SK-N-SH (cell line): ENCODE results near the gene PDK1. TPM values are rescaled to one million over a fixed set of nuclear protein-coding genes. Genes with fewer than 3 reads are reported as not detected.

ENCODE experiments used
- CTCF ChIA-PET: fragments of 300-600, 350-600 bp; formaldehyde crosslinking; extraction: SDS; loops from one replicate; lab custom pipeline; 2021; lab: Yijun Ruan, JAX
- POLR2A ChIA-PET: fragments of 350-600 bp; sonication (Branson Sonifier 250); formaldehyde crosslinking; extraction: SDS; loops from one replicate; lab custom pipeline; 2020; ENCODE audit warnings: antibody characterized with exemption, inconsistent platforms; lab: Yijun Ruan, JAX
- DNase-seq: peaks from one replicate; pipeline ENCODE4 v3.0.0; 2012
- H2AFZ ChIP-seq: fragments of 200-600 bp; sonication (generic); 2 replicates; pipeline ENCODE4 v1.8.1; 2016; ENCODE audit warnings: antibody characterized with exemption, mild to moderate bottlenecking, low read depth
- H3F3A ChIP-seq: fragments of 200-600 bp; sonication (generic); replicated peaks from 2 replicates; pipeline ENCODE3; 2016; ENCODE audit warnings: antibody characterized with exemption, mild to moderate bottlenecking; ENCODE audit not compliant: insufficient read depth
- H3K27ac ChIP-seq, 2 experiments: fragments of 200-500 bp in 1 of 2; fragments of 200-600 bp in 1 of 2; sonication (Bioruptor generic) in 1 of 2; sonication (generic), shearing (Covaris generic) in 1 of 2; 2 replicates each; pipeline versions ENCODE4 v1.5.1 to v1.6.1; 2014 to 2016; ENCODE audit warnings: low read depth in 2 of 2, inconsistent platforms in 1 of 2, low read length in 1 of 2, mild to moderate bottlenecking in 1 of 2, mixed read lengths in 1 of 2
- H3K27me3 ChIP-seq: fragments of 200-600 bp; sonication (generic), shearing (Covaris generic); 2 replicates; pipeline ENCODE4 v1.6.1; 2016; ENCODE audit warnings: mixed run types; ENCODE audit not compliant: insufficient read depth
- H3K36me3 ChIP-seq, 2 experiments: fragments of 200-500 bp in 1 of 2; fragments of 200-600 bp in 1 of 2; sonication (Bioruptor generic) in 1 of 2; sonication (generic) in 1 of 2; replicated peaks in 1 of 2; 2 replicates each; pipeline versions ENCODE3 to v1.5.1; 2014 to 2016; ENCODE audit warnings: low read length in 1 of 2, mild to moderate bottlenecking in 1 of 2; ENCODE audit not compliant: insufficient read depth in 2 of 2, control insufficient read depth in 1 of 2
- H3K4me1 ChIP-seq, 2 experiments: fragments of 200-500 bp in 1 of 2; fragments of 200-600 bp in 1 of 2; sonication (Bioruptor generic) in 1 of 2; sonication (generic), shearing (Covaris generic) in 1 of 2; 2 replicates each; pipeline versions ENCODE4 v1.5.1 to v1.6.1; 2014 to 2016; ENCODE audit warnings: low read depth in 1 of 2, low read length in 1 of 2, mixed run types in 1 of 2; ENCODE audit not compliant: insufficient read depth in 2 of 2, control insufficient read depth in 1 of 2
- H3K4me2 ChIP-seq: fragments of 200-600 bp; sonication (generic), shearing (Covaris generic); 2 replicates; pipeline ENCODE4 v1.6.1; 2017; ENCODE audit warnings: mixed run types
- H3K4me3 ChIP-seq, 2 experiments: fragments of 200-500 bp in 1 of 2; fragments of 200-600 bp in 1 of 2; sonication (Bioruptor generic) in 1 of 2; sonication (generic), shearing (Covaris generic) in 1 of 2; 2 replicates each; pipeline versions ENCODE4 v1.5.1 to v1.8.1; 2014 to 2016; ENCODE audit warnings: low read depth in 2 of 2, inconsistent platforms in 1 of 2, low read length in 1 of 2, mild to moderate bottlenecking in 1 of 2, mixed read lengths in 1 of 2, moderate library complexity in 1 of 2
- H3K79me2 ChIP-seq: fragments of 200-600 bp; sonication (generic); 2 replicates; pipeline ENCODE4 v1.8.1; 2017; ENCODE audit warnings: mild to moderate bottlenecking; ENCODE audit not compliant: insufficient read depth
- H3K9ac ChIP-seq: fragments of 200-600 bp; sonication (generic); 2 replicates; pipeline ENCODE4 v1.6.1; 2017; ENCODE audit warnings: mixed run types
- H3K9me2 ChIP-seq: fragments of 200-600 bp; sonication (generic); 2 replicates; pipeline ENCODE4 v1.6.1; 2017; ENCODE audit warnings: mixed run types
- H3K9me3 ChIP-seq: fragments of 200-600 bp; sonication (generic); 2 replicates; pipeline ENCODE4 v1.6.1; 2017; ENCODE audit warnings: mixed run types, mild to moderate bottlenecking, moderate library complexity
- H4K20me1 ChIP-seq: fragments of 200-600 bp; sonication (generic); 2 replicates; pipeline ENCODE4 v1.6.1; 2017; ENCODE audit warnings: mild to moderate bottlenecking, mixed run types; ENCODE audit not compliant: insufficient read depth
- EP300 ChIP-seq, 2 experiments: IDR thresholded peaks; 2 replicates each; pipeline versions ENCODE4 v1.4.0 to v1.6.1; 2012; ENCODE audit warnings: borderline replicate concordance in 1 of 2, low read depth in 1 of 2, low read length in 1 of 2
- FOSL2 ChIP-seq: IDR thresholded peaks from 2 replicates; pipeline ENCODE4 v1.4.0; 2012; ENCODE audit warnings: low read depth, mild to moderate bottlenecking, moderate library complexity, borderline replicate concordance
- GATA2 ChIP-seq: sonication (generic); formaldehyde crosslinking; IDR thresholded peaks from 2 replicates; pipeline ENCODE4 v1.5.0; 2020; ENCODE audit warnings: mild to moderate bottlenecking, missing genetic modification reagents
- RCOR1 ChIP-seq: fragments of 150-350 bp; IDR thresholded peaks from 2 replicates; pipeline ENCODE4 v1.6.1; 2017; ENCODE audit warnings: antibody characterized with exemption, low read length
- SIN3A ChIP-seq: IDR thresholded peaks from 2 replicates; pipeline ENCODE4 v1.6.1; 2012; ENCODE audit warnings: low read depth, mild to moderate bottlenecking, low read length, moderate library complexity, borderline replicate concordance
- YY1 ChIP-seq: IDR thresholded peaks from 2 replicates; pipeline ENCODE4 v1.4.0; 2012; ENCODE audit warnings: low read depth, mild to moderate bottlenecking
- WGBS: methylation state at CpG from one replicate; pipeline ENCODE4 v1.1.6; 2017; ENCODE audit warnings: low lambda C conversion rate; 5-methylcytosine and 5-hydroxymethylcytosine counted together
- polyA plus RNA-seq, 3 experiments: library from polyadenylated mRNA; depleted of rRNA; stranded (reverse); fragments of >200 nt; gene quantifications; 2 replicates each; pipeline ENCODE4 v1.2.3, GENCODE V29; 2012
- TF ChIP-seq, protein P1 (sequence below): fragments of 150-350 bp; IDR thresholded peaks from 2 replicates; pipeline ENCODE4 v1.6.1; 2017; ENCODE audit warnings: antibody characterized with exemption, low read length, low read depth, borderline replicate concordance
- TF ChIP-seq, protein P2 (sequence below): IDR thresholded peaks from 2 replicates; pipeline ENCODE4 v1.4.0; 2012; ENCODE audit warnings: low read depth, borderline replicate concordance
- TF ChIP-seq, protein P3 (sequence below): IDR thresholded peaks from 2 replicates; pipeline ENCODE4 v1.4.0; 2012; ENCODE audit warnings: low read depth, borderline replicate concordance
- TF ChIP-seq, protein P4 (sequence below): IDR thresholded peaks from 2 replicates; pipeline ENCODE4; 2012

PDK1 gene
- polyA plus RNA-seq, 1 of the 3 experiments (the other 2 are of a cell fraction): 5.3 TPM

DNA sequence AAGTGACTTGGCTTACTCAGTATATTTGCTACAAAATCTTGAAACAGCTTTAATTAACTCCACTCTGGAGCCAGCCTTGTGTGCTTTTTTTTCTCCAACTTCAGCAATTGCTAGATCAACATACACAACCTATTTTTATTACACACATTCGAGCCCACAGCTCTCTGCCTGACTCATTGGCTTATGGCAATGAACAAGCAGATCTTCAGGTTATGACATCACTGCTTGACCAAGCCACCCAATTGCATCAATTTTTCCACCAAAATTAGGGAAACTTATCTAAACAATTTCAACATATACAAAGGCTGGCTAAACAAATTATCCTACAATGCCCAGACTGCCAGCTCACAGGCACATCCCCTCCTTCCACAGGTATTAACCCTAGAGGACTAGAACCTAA lies 39.6 kb upstream of the PDK1 start:
- ChIA-PET CTCF (no interaction called here), POLR2A (no interaction called here)
- no peaks in the 10 kb centered on the region for H4K20me1 ChIP-seq
- no peak overlapping the region for H2AFZ ChIP-seq
- H3K4me3 ChIP-seq: no peak overlapping the region
- H3K27ac ChIP-seq: no peak overlapping the region
- H3K27me3 ChIP-seq: no peaks in the 10 kb centered on the region
- no peaks in the 10 kb centered on the region for H3K79me2 ChIP-seq
- TF ChIP-seq GATA2 (CRISPR knock-in tag): no peak
- TF ChIP-seq EP300 (IDR thresholded peaks at IDR 0.05; ENCODE audit: borderline replicate concordance in 1 of 2, low read depth in 1 of 2, low read length in 1 of 2): no peak
- TF ChIP-seq RCOR1: no peak
- TF ChIP-seq, protein P1, sequence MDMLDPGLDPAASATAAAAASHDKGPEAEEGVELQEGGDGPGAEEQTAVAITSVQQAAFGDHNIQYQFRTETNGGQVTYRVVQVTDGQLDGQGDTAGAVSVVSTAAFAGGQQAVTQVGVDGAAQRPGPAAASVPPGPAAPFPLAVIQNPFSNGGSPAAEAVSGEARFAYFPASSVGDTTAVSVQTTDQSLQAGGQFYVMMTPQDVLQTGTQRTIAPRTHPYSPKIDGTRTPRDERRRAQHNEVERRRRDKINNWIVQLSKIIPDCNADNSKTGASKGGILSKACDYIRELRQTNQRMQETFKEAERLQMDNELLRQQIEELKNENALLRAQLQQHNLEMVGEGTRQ: no peak
- TF ChIP-seq, protein P2, sequence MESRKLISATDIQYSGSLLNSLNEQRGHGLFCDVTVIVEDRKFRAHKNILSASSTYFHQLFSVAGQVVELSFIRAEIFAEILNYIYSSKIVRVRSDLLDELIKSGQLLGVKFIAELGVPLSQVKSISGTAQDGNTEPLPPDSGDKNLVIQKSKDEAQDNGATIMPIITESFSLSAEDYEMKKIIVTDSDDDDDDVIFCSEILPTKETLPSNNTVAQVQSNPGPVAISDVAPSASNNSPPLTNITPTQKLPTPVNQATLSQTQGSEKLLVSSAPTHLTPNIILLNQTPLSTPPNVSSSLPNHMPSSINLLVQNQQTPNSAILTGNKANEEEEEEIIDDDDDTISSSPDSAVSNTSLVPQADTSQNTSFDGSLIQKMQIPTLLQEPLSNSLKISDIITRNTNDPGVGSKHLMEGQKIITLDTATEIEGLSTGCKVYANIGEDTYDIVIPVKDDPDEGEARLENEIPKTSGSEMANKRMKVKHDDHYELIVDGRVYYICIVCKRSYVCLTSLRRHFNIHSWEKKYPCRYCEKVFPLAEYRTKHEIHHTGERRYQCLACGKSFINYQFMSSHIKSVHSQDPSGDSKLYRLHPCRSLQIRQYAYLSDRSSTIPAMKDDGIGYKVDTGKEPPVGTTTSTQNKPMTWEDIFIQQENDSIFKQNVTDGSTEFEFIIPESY: no peak
- TF ChIP-seq, protein P3, sequence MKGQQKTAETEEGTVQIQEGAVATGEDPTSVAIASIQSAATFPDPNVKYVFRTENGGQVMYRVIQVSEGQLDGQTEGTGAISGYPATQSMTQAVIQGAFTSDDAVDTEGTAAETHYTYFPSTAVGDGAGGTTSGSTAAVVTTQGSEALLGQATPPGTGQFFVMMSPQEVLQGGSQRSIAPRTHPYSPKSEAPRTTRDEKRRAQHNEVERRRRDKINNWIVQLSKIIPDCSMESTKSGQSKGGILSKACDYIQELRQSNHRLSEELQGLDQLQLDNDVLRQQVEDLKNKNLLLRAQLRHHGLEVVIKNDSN: no peak
- no peak for TF ChIP-seq YY1
- no peak for DNase-seq
- no peak overlapping the region for H3K9ac ChIP-seq
- H3F3A ChIP-seq: no peaks in the 10 kb centered on the region
- no peaks in the 10 kb centered on the region for H3K4me1 ChIP-seq
- no peak overlapping the region for H3K4me2 ChIP-seq
- WGBS: 26% methylated on average over 1 of the region's 1 CpG
- peaks cover 6% of the 10 kb centered on the region; the same call in 1 of the 2 replicates for H3K9me3 ChIP-seq
- no peaks in the 10 kb centered on the region for H3K9me2 ChIP-seq
- peaks cover 0 to 5% of the 10 kb centered on the region in 2 experiments for H3K36me3 ChIP-seq

DNA sequence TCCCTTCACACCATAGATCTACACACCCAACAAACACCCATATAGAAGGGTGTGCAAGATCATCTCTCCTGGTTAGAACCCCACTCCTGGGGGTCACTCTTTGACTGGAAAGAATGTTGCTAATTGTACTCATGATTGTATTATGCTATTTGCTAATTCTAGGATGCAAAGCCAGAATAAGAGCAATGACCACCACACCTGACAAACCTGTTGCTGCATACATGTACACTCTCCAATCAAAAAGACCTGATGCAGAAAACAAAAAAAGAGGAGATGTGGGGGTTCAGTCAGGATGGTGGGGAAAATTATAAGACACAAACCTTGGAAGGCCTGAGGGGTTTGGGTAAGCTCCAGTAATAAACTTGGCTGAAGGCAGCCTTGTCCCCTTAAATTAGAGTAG lies 36.9 kb upstream of the PDK1 start:
- CTCF ChIA-PET: no interaction called here
- H3K4me2 ChIP-seq: no peak overlapping the region
- H3K36me3 ChIP-seq: no peaks in the 10 kb centered on the region
- no peak overlapping the region for H2AFZ ChIP-seq
- no peak overlapping the region for H3K9ac ChIP-seq
- H3K9me3 ChIP-seq: no peaks in the 10 kb centered on the region
- no peaks in the 10 kb centered on the region for H3K4me1 ChIP-seq
- TF ChIP-seq FOSL2 (no peak), SIN3A (no peak), RCOR1 (no peak)
- TF ChIP-seq, protein P4, sequence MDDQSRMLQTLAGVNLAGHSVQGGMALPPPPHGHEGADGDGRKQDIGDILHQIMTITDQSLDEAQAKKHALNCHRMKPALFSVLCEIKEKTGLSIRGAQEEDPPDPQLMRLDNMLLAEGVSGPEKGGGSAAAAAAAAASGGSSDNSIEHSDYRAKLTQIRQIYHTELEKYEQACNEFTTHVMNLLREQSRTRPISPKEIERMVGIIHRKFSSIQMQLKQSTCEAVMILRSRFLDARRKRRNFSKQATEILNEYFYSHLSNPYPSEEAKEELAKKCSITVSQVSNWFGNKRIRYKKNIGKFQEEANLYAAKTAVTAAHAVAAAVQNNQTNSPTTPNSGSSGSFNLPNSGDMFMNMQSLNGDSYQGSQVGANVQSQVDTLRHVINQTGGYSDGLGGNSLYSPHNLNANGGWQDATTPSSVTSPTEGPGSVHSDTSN: no peak
- POLR2A ChIA-PET: no interaction called here
- no peaks in the 10 kb centered on the region for H3K27me3 ChIP-seq
- H3K27ac ChIP-seq: no peak overlapping the region
- no peaks in the 10 kb centered on the region for H4K20me1 ChIP-seq
- H3F3A ChIP-seq: no peaks in the 10 kb centered on the region
- H3K9me2 ChIP-seq: no peaks in the 10 kb centered on the region
- H3K4me3 ChIP-seq: no peak overlapping the region
- no peaks in the 10 kb centered on the region for H3K79me2 ChIP-seq
- DNase-seq: no peak
